Tibial artery (tissue), 4 donors: ENCODE results near the gene MATN3.
A peak's percentile ranks its signal among the peaks of the same experiment; 100 is the strongest.

Experiments
- DNase-seq, 2 donors: peaks; one replicate each; pipeline ENCODE4 v3.0.0-alpha.2; 2019
- H3K27ac ChIP-seq, 2 donors: fragments of 200-600 bp; sonication (generic) in 1 of 2; 1 replicate in 1 of 2; 2 replicates in 1 of 2; pipeline ENCODE4 v1.5.1; 2018 to 2019; ENCODE audit warnings: mild to moderate bottlenecking in 1 of 2
- H3K27me3 ChIP-seq, 2 donors: fragments of 200-600 bp; sonication (generic) in 1 of 2; one replicate each; pipeline versions ENCODE4 v1.5.1 to v1.6.0; 2016 to 2019
- H3K36me3 ChIP-seq, 3 donors: fragments of 200-600 bp; sonication (generic) in 2 of 3; one replicate each; pipeline ENCODE4 v1.5.1; 2016 to 2019; ENCODE audit warnings: mild to moderate bottlenecking in 2 of 3
- H3K4me1 ChIP-seq, 4 donors: fragments of 200-600 bp; sonication (generic) in 2 of 4; 1 replicate in 3 of 4; 2 replicates in 1 of 4; pipeline ENCODE4 v1.5.1; 2016 to 2019
- H3K4me3 ChIP-seq, 2 donors: fragments of 200-600 bp; sonication (generic) in 1 of 2; 1 replicate in 1 of 2; 2 replicates in 1 of 2; pipeline ENCODE4 v1.5.1; 2018 to 2019; ENCODE audit warnings: mild to moderate bottlenecking in 2 of 2
- H3K9me3 ChIP-seq, 3 donors: fragments of 200-600 bp; sonication (generic) in 1 of 3; one replicate each; pipeline ENCODE4 v1.5.1; 2016 to 2019
- CTCF ChIP-seq, 2 experiments: fragments of 200-600 bp in 1 of 2; fragments of 450-650 bp in 1 of 2; IDR thresholded peaks; one replicate each; pipeline ENCODE4 v1.5.1; 2017 to 2019; ENCODE audit warnings: antibody characterized with exemption in 2 of 2, mild to moderate bottlenecking in 1 of 2, moderate library complexity in 1 of 2
- intact Hi-C: fragments of 100-400 bp; cut with DNase I; formaldehyde crosslinking; loops from one replicate; pipeline ENCODE4 v1.15.0; 2023; ENCODE audit warnings: low total_unique reads

Gene MATN3

DNA sequence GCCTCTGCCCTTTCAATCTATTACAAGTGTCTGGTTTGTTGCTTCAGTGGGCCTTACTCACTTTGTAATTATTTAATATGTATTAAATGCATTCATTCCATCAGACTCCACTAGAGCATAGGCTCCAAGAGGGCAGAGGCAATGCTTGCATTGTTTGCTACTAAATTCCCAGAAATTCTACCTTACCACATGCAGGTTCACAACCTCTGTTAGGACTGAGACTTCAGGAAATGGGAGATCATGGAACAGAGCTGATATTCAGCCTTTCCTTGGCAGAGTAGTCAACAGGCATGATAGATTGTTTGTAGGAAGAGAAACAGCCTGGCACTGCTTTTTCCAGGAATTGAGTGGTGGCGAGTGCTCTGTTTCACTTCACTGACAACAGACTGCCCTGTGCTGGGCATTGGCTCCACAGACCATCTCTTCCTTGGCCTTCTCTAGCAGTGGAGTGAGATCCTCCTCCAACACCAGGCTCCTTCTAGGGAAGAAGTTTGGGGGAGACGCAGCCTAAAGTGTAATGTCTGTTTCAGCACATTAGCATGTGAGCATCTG lies 6.2 kb upstream of the MATN3 start:
- intact Hi-C loops: no loop called here
- DNase-seq: no peak

GRCh38 chr2:20016346-20016745 lies 3.9 kb upstream of the MATN3 start:
- Histone ChIP-seq H3K4me3 (no peak overlapping the region), H3K27ac (no peak overlapping the region), H3K36me3 (no peaks in the 10 kb centered on the region), H3K9me3 (peaks cover 0 to 2% (median 1%) of the 10 kb centered on the region in 3 donors), H3K4me1 (peaks cover 0 to 14% (median 12%) of the 10 kb centered on the region in 4 donors), H3K27me3 (no peaks in the 10 kb centered on the region)
- DNase-seq: no peak
- intact Hi-C loops: no loop called here
- no peak for TF ChIP-seq CTCF (IDR thresholded peaks at IDR 0.05)

More for the DNA sequence above, 6.2 kb upstream of the MATN3 start:
- Histone ChIP-seq H3K4me3 (no peak overlapping the region), H3K9me3 (peaks cover 0 to 5% (median 4%) of the 10 kb centered on the region in 3 donors), H3K27ac (no peak overlapping the region), H3K4me1 (no peaks in the 10 kb centered on the region), H3K27me3 (no peaks in the 10 kb centered on the region), H3K36me3 (no peaks in the 10 kb centered on the region)
- TF ChIP-seq CTCF (IDR thresholded peaks at IDR 0.05): no peak

GRCh38 chr2:20015482-20016083 lies 3.1 kb upstream of the MATN3 start:
- no peak for DNase-seq
- Histone ChIP-seq H3K27ac (no peak overlapping the region), H3K36me3 (no peaks in the 10 kb centered on the region), H3K9me3 (no peaks in the 10 kb centered on the region), H3K4me3 (no peak overlapping the region), H3K27me3 (no peaks in the 10 kb centered on the region), H3K4me1 (peaks cover 0 to 14% (median 12%) of the 10 kb centered on the region in 4 donors)
- peak; percentile 51 to 65 for TF ChIP-seq CTCF (IDR thresholded peaks at IDR 0.05)
- intact Hi-C loops: no loop called here

DNA sequence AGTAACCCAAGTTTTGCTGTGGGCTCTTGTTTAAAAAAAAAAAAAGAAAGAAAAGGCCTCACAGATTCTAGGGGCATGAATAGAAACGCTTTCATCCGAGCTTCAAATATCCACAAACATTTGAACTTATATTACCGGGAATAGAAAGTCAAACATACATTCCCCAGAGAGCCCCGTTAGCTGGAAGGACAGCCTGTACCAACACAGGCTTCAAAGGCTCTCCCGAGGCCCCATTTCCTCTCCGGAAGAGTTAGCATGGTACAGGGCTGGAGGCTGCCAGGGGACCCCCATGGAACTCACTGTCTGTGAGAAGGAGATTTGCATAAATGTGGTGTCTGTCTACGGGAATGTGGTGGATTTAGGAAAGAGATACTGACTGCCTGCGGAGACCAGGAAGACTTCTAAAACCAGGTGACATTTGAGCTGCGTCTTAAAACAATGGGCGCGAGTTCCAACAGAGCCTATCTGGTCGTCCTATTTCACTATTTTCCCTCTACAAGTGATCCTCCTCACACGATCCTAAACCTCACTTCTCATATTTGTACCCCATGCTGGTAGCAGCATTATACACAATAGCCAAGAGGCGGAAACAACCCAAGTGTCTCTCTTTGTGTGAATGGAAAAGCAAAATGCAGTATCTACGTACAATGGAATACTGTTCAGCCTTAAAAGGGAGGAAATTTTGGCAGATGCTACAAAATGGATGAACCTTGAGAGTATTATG lies 820 bp upstream of the MATN3 start:
- Histone ChIP-seq H3K27ac (peak overlapping the region; percentile 67 to 77), H3K27me3 (no peaks in the 10 kb centered on the region), H3K36me3 (no peaks in the 10 kb centered on the region), H3K9me3 (no peaks in the 10 kb centered on the region), H3K4me1 (peaks cover 0 to 14% (median 12%) of the 10 kb centered on the region in 4 donors), H3K4me3 (peak overlapping the region; percentile 56 to 68)
- no peak for DNase-seq
- TF ChIP-seq CTCF (IDR thresholded peaks at IDR 0.05): no peak
- intact Hi-C loops: loop anchor here (2.0 kb wide), 1 partner anchor 84 kb away; no protein-coding TSS in a partner anchor

- Histone ChIP-seq H3K4me1 (peaks cover 0 to 14% (median 12%) of the 10 kb centered on the region in 4 donors), H3K27me3 (no peaks in the 10 kb centered on the region), H3K9me3 (no peaks in the 10 kb centered on the region), H3K36me3 (no peaks in the 10 kb centered on the region), H3K4me3 (peak overlapping the region; percentile 56 to 68), H3K27ac (peak overlapping the region in 1 of 2 donors; percentile 77)
- DNase-seq: no peak
- TF ChIP-seq CTCF (IDR thresholded peaks at IDR 0.05): no peak
- intact Hi-C loops: loop anchor here (2.0 kb wide), 1 partner anchor 85 kb away; no protein-coding TSS in a partner anchor
Measured at GRCh38 chr2:20012032-20012281, 511 bp downstream of the MATN3 start.
